Natural killer cell (primary cell): ENCODE measurements around the gene MRPL2. TPM values are rescaled to one million over a fixed set of nuclear protein-coding genes. Genes with fewer than 3 reads are reported as not detected.

Source experiments
- ATAC-seq, 3 donors: fragments of 150-1000 bp in 2 of 3; fragments of 200-7000 bp in 1 of 3; cut with Tn5 transposase; 1 replicate in 1 of 3; 2 replicates in 2 of 3; pipeline ENCODE4 v1.10.0; 2021; ENCODE audit warnings: mild to moderate bottlenecking in 2 of 3, moderate library complexity in 2 of 3
- DNase-seq, 2 donors: peaks; one replicate each; pipeline versions ENCODE4 v3.0.0 to v3.0.0-alpha.2; 2013 to 2021; ENCODE audit warnings: mixed read lengths in 1 of 2
- H3K27ac ChIP-seq: one replicate; pipeline ENCODE4 v1.5.1; 2013; ENCODE audit warnings: mild to moderate bottlenecking, low read length
- H3K27me3 ChIP-seq: one replicate; pipeline ENCODE4 v1.6.1; 2013; ENCODE audit warnings: low read length; ENCODE audit not compliant: control insufficient read depth, insufficient read depth
- H3K36me3 ChIP-seq: one replicate; pipeline ENCODE4 v1.6.1; 2013; ENCODE audit warnings: low read length; ENCODE audit not compliant: control insufficient read depth, insufficient read depth
- H3K4me1 ChIP-seq: one replicate; pipeline ENCODE4 v1.6.1; 2013; ENCODE audit warnings: low read length; ENCODE audit not compliant: control insufficient read depth, insufficient read depth
- H3K4me3 ChIP-seq: one replicate; pipeline ENCODE4 v1.5.1; 2013; ENCODE audit warnings: low read length
- H3K9me3 ChIP-seq: one replicate; pipeline ENCODE4 v1.6.1; 2013; ENCODE audit warnings: low read length; ENCODE audit not compliant: control insufficient read depth, insufficient read depth
- H3K27ac Mint-ChIP-seq, 2 donors: one replicate each; pipeline ENCODE4 v1.8.0; 2022; ENCODE audit warnings: mild to moderate bottlenecking in 2 of 2, mixed read lengths in 2 of 2, moderate library complexity in 1 of 2
- H3K27me3 Mint-ChIP-seq, 2 donors: one replicate each; pipeline ENCODE4 v1.8.0; 2022; ENCODE audit warnings: low read depth in 2 of 2, mixed read lengths in 2 of 2
- H3K36me3 Mint-ChIP-seq: one replicate; pipeline ENCODE4 v1.8.0; 2022; ENCODE audit warnings: mixed read lengths
- H3K4me1 Mint-ChIP-seq, 2 donors: one replicate each; pipeline ENCODE4 v1.8.0; 2022; ENCODE audit warnings: mixed read lengths in 2 of 2
- H3K4me3 Mint-ChIP-seq: one replicate; pipeline ENCODE4 v1.8.0; 2022; ENCODE audit warnings: mild to moderate bottlenecking, moderate library complexity, mixed read lengths
- H3K9me3 Mint-ChIP-seq, 2 donors: one replicate each; pipeline ENCODE4 v1.8.0; 2022; ENCODE audit warnings: mixed read lengths in 2 of 2
- CTCF ChIP-seq: fragments of 200-600 bp; IDR thresholded peaks from one replicate; pipeline ENCODE4 v1.8.0; 2022; ENCODE audit warnings: antibody characterized with exemption
- WGBS: methylation state at CpG from one replicate; pipeline ENCODE4 v1.1.7; 2013; ENCODE audit warnings: missing lambda C conversion rate; ENCODE audit not compliant: insufficient coverage; 5-methylcytosine and 5-hydroxymethylcytosine counted together
- intact Hi-C: fragments of 100-400 bp; cut with micrococcal nuclease; formaldehyde crosslinking; loops from one replicate; pipeline ENCODE4 v1.14.2; 2022
- total RNA-seq, 4 donors: library from RNA; stranded (reverse); fragments of 120-200 nt in 1 of 4; gene quantifications; one replicate each; pipeline versions ENCODE4 v1.2.3 to v1.2.4, GENCODE V29; 2013 to 2022

MRPL2 gene
- total RNA-seq, 3 donors from 2014 or later (not counting 1 experiment from before 2014, with no cell fraction given) = 33.4 to 38.4 (median 33.9) TPM

DNA sequence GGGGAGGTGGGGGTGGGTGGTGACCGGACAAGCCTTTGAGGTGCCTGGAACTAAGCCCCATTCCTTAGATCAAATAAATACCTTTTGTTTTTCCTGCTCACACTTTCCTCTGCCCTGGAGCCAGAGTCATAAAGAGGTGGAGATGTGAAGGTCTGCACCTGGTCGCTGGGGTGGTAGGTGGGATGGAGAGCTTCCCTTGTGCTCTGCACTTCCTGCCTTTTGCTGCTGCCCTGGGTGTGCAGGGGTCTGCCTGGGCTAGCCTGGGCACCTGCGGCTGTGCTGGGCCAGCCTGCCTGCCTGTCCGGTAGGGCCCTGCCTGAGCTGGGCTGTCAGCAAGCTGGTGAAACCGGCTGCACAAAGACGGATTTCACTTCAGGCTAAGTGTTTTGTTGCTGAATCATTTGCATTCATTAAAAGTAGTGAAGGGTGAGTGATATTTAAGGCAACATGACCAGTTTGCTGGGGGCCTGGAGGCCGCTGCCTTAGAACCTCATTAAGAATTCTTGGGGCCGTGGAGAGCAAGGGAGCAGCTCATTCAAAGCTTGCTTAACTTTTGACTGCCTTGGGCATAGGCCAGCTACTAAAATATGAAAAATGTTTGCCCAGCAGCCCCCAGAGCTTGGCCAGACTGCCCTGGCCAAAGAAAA is 37.3 kb upstream of the MRPL2 start:
- DNase-seq = no peak
- H3K27ac Mint-ChIP-seq = no peak overlapping the region
- H3K4me1 ChIP-seq = no peaks in the 10 kb centered on the region
- ATAC-seq = no peak
- H3K9me3 ChIP-seq = no peaks in the 10 kb centered on the region
- TF ChIP-seq CTCF = no peak
- H3K36me3 ChIP-seq = no peaks in the 10 kb centered on the region
- intact Hi-C loops = no loop called here
- H3K9me3 Mint-ChIP-seq = no peaks in the 10 kb centered on the region
- no peak overlapping the region for H3K27ac ChIP-seq
- WGBS = 71% methylated on average over 7 of the region's 8 CpGs
- no peaks in the 10 kb centered on the region for H3K27me3 ChIP-seq
- peaks cover 0 to 8% of the 10 kb centered on the region in 2 donors for H3K4me1 Mint-ChIP-seq
- H3K4me3 ChIP-seq = no peak overlapping the region
- no peaks in the 10 kb centered on the region for H3K36me3 Mint-ChIP-seq
- no peaks in the 10 kb centered on the region for H3K27me3 Mint-ChIP-seq
- H3K4me3 Mint-ChIP-seq = no peak overlapping the region

DNA sequence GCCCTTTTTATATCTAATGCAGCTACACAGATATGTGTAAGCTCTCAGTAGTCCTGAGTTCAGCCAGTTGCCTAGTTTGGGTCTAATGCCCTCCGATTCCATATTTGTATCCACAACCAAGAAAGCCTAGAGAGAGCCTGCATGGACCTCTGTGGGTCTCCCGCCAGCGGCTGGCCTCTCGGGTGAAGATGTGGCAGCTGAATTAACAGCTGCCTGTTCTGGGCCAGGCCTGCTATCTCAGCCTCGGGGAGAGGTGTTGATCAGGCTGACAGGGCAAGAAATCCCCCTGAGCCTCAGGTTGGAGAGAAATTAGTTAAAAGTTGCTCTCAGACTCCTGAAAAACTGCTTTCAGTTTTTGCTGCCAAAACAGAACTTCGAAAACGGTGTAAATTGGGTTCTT is 36.7 kb upstream of the MRPL2 start:
- 48% methylated on average over 7 of the region's 7 CpGs for WGBS
- no peak for TF ChIP-seq CTCF

DNA sequence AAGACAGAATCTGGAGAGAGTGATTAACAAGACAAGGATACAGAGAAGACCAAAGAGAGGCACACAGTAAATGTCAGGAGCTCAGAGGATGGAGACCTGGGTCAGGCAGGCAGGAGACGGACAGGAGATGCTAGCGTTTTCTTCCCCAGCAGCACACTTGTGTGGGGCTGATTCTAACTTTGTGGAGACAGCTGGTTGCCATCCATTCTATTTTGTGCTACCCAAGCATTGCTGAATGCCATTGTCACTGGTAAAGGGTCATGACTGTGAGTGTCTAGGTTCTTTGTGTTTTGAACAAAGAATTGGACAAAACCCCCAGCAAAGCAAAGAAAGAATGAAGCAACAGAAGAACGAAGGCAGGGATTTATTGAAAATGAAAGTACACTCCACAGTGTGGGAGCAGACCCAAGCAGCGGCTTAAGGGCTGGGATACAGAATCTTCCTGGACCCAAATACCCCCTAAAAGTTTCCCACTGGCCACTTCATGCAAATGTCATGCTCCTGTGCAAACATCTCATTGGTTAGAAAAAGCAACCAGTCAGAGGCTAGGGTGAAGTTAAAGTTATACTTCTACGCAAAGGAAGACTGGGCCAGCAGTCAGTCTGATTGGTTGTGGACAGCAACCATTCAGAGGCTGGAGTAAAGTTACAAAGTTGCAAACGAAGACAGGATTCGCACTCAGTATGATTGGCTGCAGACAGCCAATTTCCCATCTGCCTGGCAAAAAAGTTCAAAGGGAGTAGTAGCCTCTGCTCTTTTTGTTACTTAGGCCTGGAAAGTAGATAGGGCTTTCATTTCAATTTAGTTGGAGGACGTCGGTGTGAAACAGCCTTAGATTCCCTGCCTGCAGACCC is 34.4 kb upstream of the MRPL2 start:
- H3K9me3 ChIP-seq = no peaks in the 10 kb centered on the region
- no peak for TF ChIP-seq CTCF
- peaks cover 0 to 8% of the 10 kb centered on the region in 2 donors for H3K4me1 Mint-ChIP-seq
- no peaks in the 10 kb centered on the region for H3K27me3 Mint-ChIP-seq
- H3K27ac ChIP-seq = no peak overlapping the region
- intact Hi-C loops = no loop called here
- no peaks in the 10 kb centered on the region for H3K36me3 Mint-ChIP-seq
- WGBS = 80% methylated on average over 9 of the region's 9 CpGs
- no peaks in the 10 kb centered on the region for H3K9me3 Mint-ChIP-seq
- no peak overlapping the region for H3K27ac Mint-ChIP-seq
- H3K4me1 ChIP-seq = no peaks in the 10 kb centered on the region
- ATAC-seq (peak in 2 of 3 donors; percentile 57 to 65), DNase-seq (no peak)
- peak overlapping the region; percentile 8 for H3K4me3 ChIP-seq
- H3K27me3 ChIP-seq = no peaks in the 10 kb centered on the region
- no peak overlapping the region for H3K4me3 Mint-ChIP-seq
- no peaks in the 10 kb centered on the region for H3K36me3 ChIP-seq

More for the DNA sequence above, 36.7 kb upstream of the MRPL2 start:
- Histone ChIP-seq H3K4me1 (no peaks in the 10 kb centered on the region), H3K36me3 (no peaks in the 10 kb centered on the region), H3K27ac (no peak overlapping the region), H3K4me3 (no peak overlapping the region), H3K9me3 (no peaks in the 10 kb centered on the region), H3K27me3 (no peaks in the 10 kb centered on the region)
- no peak for ATAC-seq
- Mint-ChIP-seq H3K36me3 (no peaks in the 10 kb centered on the region), H3K4me3 (no peak overlapping the region), H3K9me3 (no peaks in the 10 kb centered on the region), H3K27me3 (no peaks in the 10 kb centered on the region), H3K4me1 (peaks cover 0 to 8% of the 10 kb centered on the region in 2 donors), H3K27ac (no peak overlapping the region)
- DNase-seq = no peak
- intact Hi-C loops = no loop called here
